ENCODE results near the gene KNCN.

The KNCN gene

GRCh38 chr1:46512135-46512791 lies 39.2 kb downstream of the KNCN start:
- no peak for TF ChIP-seq CTCF (IDR thresholded peaks at IDR 0.05; ENCODE audit: insufficient read depth, missing control alignments)
- DNase-seq (ENCODE audit: insufficient read length, low spot score), result no peak
- no peak for FAIRE-seq

DNA sequence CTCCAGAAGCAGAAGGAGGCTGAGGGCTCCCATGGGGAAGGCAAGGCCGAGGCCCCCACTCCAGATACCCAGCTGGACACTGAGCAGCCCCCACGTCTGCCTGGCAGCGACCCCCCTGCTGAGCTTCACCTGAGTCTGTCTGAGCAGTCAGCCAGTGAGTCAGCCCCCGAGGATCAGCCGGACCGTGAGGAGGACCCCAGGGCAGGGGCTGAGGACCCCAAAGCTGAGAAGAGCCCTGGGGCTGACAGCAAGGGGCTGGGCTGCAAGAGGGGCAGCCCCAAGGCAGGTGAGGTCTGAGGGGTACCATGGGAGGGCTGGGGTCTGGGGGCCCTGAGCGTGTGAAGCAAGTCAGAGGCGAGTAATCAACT lies 40.5 kb downstream of the KNCN start:
- no peak for DNase-seq (ENCODE audit: insufficient read length, low spot score)
- no peak for TF ChIP-seq CTCF (IDR thresholded peaks at IDR 0.05; ENCODE audit: insufficient read depth, missing control alignments)
- no peak for FAIRE-seq

DNA sequence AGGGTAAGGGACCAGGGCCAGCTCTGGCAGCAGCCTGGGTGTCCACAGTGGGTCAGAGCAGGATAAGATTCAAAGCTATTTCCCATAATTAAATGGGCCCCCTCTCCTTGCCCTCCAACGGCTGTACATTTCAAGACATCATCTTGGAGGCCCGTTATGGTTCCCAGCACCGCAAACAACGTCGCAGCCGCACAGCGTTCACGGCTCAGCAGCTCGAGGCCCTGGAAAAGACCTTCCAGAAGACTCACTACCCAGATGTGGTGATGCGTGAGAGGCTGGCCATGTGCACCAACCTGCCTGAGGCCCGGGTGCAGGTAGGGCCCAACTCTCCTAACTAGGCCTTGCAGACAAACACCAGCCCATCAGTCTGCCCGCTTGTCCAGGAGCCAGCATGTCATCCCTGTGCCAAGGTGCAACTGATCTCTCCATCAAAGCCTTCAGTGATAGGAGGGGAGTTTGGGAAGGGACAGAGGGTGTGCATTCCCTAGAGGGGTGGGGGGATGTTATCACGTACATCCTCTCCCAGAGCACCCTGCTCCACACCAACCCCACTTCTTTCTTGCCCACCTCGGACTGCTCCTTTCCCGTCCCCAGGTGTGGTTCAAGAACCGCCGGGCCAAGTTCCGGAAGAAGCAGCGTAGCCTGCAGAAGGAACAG lies 41.0 kb downstream of the KNCN start:
- DNase-seq (ENCODE audit: insufficient read length, low spot score) (no peak), FAIRE-seq (no peak)
- TF ChIP-seq CTCF (IDR thresholded peaks at IDR 0.05; ENCODE audit: insufficient read depth, missing control alignments), result no peak

GRCh38 chr1:46508757-46509156 lies 42.7 kb downstream of the KNCN start:
- DNase-seq (ENCODE audit: insufficient read length, low spot score) (no peak), FAIRE-seq (no peak)
- no peak for TF ChIP-seq CTCF (IDR thresholded peaks at IDR 0.05; ENCODE audit: insufficient read depth, missing control alignments)

GRCh38 chr1:46506470-46507219 lies 44.8 kb downstream of the KNCN start:
- DNase-seq (ENCODE audit: insufficient read length, low spot score) (no peak), FAIRE-seq (no peak)
- no peak for TF ChIP-seq CTCF (IDR thresholded peaks at IDR 0.05; ENCODE audit: insufficient read depth, missing control alignments)

DNA sequence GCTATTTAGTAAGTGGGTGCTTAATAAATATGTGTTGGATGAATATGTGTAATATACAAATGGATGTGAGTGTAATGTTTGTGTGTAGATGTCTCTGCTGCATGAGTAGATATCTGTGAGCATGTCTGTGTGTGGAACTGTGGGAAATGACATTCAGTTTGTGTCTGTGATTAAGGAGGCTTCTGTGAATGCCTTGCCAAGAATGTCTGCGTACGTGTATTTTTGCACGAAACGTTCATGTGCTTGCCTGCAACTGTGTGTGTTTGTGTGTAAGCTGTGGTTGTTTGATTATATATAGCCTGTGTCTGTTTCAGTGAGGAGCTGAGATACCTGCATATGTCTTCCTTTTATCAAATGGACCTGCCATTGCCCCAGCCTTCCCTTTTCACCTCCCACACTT lies 48.0 kb downstream of the KNCN start:
- DNase-seq (ENCODE audit: insufficient read length, low spot score) (no peak), FAIRE-seq (no peak)
- TF ChIP-seq CTCF (IDR thresholded peaks at IDR 0.05; ENCODE audit: insufficient read depth, missing control alignments), result no peak

GRCh38 chr1:46501528-46501927 lies 49.9 kb downstream of the KNCN start:
- FAIRE-seq (no peak), DNase-seq (ENCODE audit: insufficient read length, low spot score) (no peak)
- TF ChIP-seq CTCF (IDR thresholded peaks at IDR 0.05; ENCODE audit: insufficient read depth, missing control alignments), result no peak

Data from D721Med (cell line).